NT2/D1 (cell line): ENCODE results near the gene KLHL21.

Experiments used
- SUZ12 ChIP-seq: IDR thresholded peaks from 2 replicates; pipeline ENCODE4 v1.6.1; 2011; ENCODE audit not compliant: insufficient read length, insufficient read depth; ENCODE audit errors: extremely low read depth
- YY1 ChIP-seq: IDR thresholded peaks from 2 replicates; pipeline ENCODE4 v1.6.1; 2011; ENCODE audit not compliant: insufficient read length, insufficient read depth

GRCh38 chr1:6614019-6614928, 11.6 kb upstream of the KLHL21 start:
- TF ChIP-seq YY1 (no peak), SUZ12 (no peak)
